BJ (cell line): ENCODE data around the gene CCDC121. TPM values are rescaled to one million over a fixed set of nuclear protein-coding genes. Genes with fewer than 3 reads are reported as not detected.

Source experiments
- CTCF ChIA-PET: fragments of 350-600 bp; formaldehyde crosslinking; extraction: SDS; loops from one replicate; lab custom pipeline; 2021; ENCODE audit warnings: antibody characterized with exemption, inconsistent platforms; lab: Yijun Ruan, JAX
- POLR2A ChIA-PET: fragments of 300-600 bp; sonication (Branson Sonifier 250); formaldehyde crosslinking; extraction: SDS; loops from one replicate; lab custom pipeline; 2021; ENCODE audit warnings: antibody characterized with exemption; lab: Charles Lee
- DNase-seq: peaks from one replicate; pipeline ENCODE4 v3.0.0-alpha.2; 2011; ENCODE audit warnings: low read depth
- H3K27me3 ChIP-seq: 2 replicates; pipeline ENCODE4 v1.6.0; 2011; ENCODE audit warnings: low read length; ENCODE audit not compliant: control insufficient read depth, insufficient read depth
- H3K36me3 ChIP-seq: 2 replicates; pipeline ENCODE4 v1.5.1; 2011; ENCODE audit warnings: low read length; ENCODE audit not compliant: control insufficient read depth, insufficient read depth
- H3K4me3 ChIP-seq: 2 replicates; pipeline ENCODE4 v1.5.1; 2011; ENCODE audit warnings: low read depth, mild to moderate bottlenecking, control low read depth, low read length
- CTCF ChIP-seq: IDR thresholded peaks from 2 replicates; pipeline ENCODE4 v1.5.1; 2011; ENCODE audit warnings: low read depth, mild to moderate bottlenecking, control low read depth, inconsistent platforms, low read length, moderate library complexity; ENCODE audit not compliant: insufficient read depth
- polyA minus RNA-seq: library from RNA; depleted of rRNA, polyadenylated mRNA; stranded (reverse); fragments of >200 nt; gene quantifications from 2 replicates; pipeline ENCODE4 v1.2.3, GENCODE V29; 2011; rRNA and poly(A)+ RNA removed
- polyA plus RNA-seq: library from polyadenylated mRNA; depleted of rRNA; stranded (reverse); fragments of >200 nt; gene quantifications from 2 replicates; pipeline ENCODE4 v1.2.3, GENCODE V29; 2011; rRNA removed

Gene CCDC121
- polyA plus RNA-seq (0.58 and 0.86 TPM in 2 replicates), polyA minus RNA-seq (0.26 and 0.90 TPM in 2 replicates)

- ChIA-PET POLR2A (interaction anchor here (0.6 to 0.7 kb wide), 2 partner anchors 249 to 259 kb away, joined by 3 read pairs; no protein-coding TSS in a partner anchor), CTCF (interaction anchor here (1.2 kb wide), 1 partner anchor 55 kb away, joined by 3 read pairs; no protein-coding TSS in a partner anchor)
- H3K4me3 ChIP-seq, result peak within 1 kb of the TSS; percentile 69
- DNase-seq, result peak; percentile 73
- no peaks in the 10 kb centered on the region for H3K36me3 ChIP-seq
- H3K27me3 ChIP-seq, result no peaks in the 10 kb centered on the region
- no peak for TF ChIP-seq CTCF
Observed at GRCh38 chr2:27628767-27629709, at the start of gene CCDC121, which contains the start of gene GPN1. Gene CCDC121 (minus strand): TSS chr2:27629012. CDS start chr2:27627799, 1,213 bp downstream. Gene GPN1 (plus strand): TSS chr2:27629050. CDS start chr2:27629059, 9 bp downstream.

GRCh38 chr2:27672723-27673486 lies 44.1 kb upstream of the CCDC121 start:
- Histone ChIP-seq H3K27me3 (no peaks in the 10 kb centered on the region), H3K4me3 (no peak overlapping the region), H3K36me3 (peaks cover 7% of the 10 kb centered on the region)
- POLR2A ChIA-PET, result no interaction called here
- no peak for TF ChIP-seq CTCF
- DNase-seq, result no peak
- CTCF ChIA-PET, result interaction anchor here (0.6 to 0.9 kb wide), 2 partner anchors 10 to 778 kb away, joined by 3 read pairs; no protein-coding TSS in a partner anchor

- POLR2A ChIA-PET, result no interaction called here
- Histone ChIP-seq H3K4me3 (no peak overlapping the region), H3K36me3 (peaks cover 9% of the 10 kb centered on the region), H3K27me3 (no peaks in the 10 kb centered on the region)
- no peak for TF ChIP-seq CTCF
- CTCF ChIA-PET, result interaction anchor here (1.0 kb wide), 1 partner anchor 8 kb away, joined by 3 read pairs; the partner anchor contains the start of genes SLC4A1AP and SUPT7L
- no peak for DNase-seq
Observed at GRCh38 chr2:27671235-27671634, 42.4 kb upstream of the CCDC121 start.

GRCh38 chr2:27667446-27667845 lies 38.6 kb upstream of the CCDC121 start:
- no peak for DNase-seq
- Histone ChIP-seq H3K36me3 (peaks cover 5% of the 10 kb centered on the region), H3K4me3 (no peak overlapping the region), H3K27me3 (no peaks in the 10 kb centered on the region)
- ChIA-PET POLR2A (no interaction called here), CTCF (interaction anchor here (1.0 to 1.1 kb wide), 2 partner anchors 16 to 21 kb away, joined by 4 read pairs; no protein-coding TSS in a partner anchor)
- no peak for TF ChIP-seq CTCF
